Stimulated activated naive CD8-positive, alpha-beta T cell treated with anti-CD3 and anti-CD28 coated beads, Interleukin-15, Interleukin-2, amounts not matched to agents 100 ng/mL and 50 ng/mL, for 24 hours (primary cell): Measurements from ENCODE around the gene LAPTM4A.
"Not testable (repeated sequence)": the region's sequence is repeated elsewhere in the genome, so short reads cannot be mapped to it uniquely, and the experiment has no call there.

ENCODE experiments used
- H3K27ac Mint-ChIP-seq: one replicate; pipeline ENCODE4 v1.8.0; 2021; ENCODE audit warnings: mild to moderate bottlenecking, mixed read lengths
- H3K27me3 Mint-ChIP-seq: one replicate; pipeline ENCODE4 v1.8.0; 2021; ENCODE audit warnings: mixed read lengths
- H3K36me3 Mint-ChIP-seq: one replicate; pipeline ENCODE4 v1.8.0; 2021; ENCODE audit warnings: low read depth, mixed read lengths
- H3K4me1 Mint-ChIP-seq: one replicate; pipeline ENCODE4 v1.8.0; 2021; ENCODE audit warnings: low read depth, mixed read lengths
- H3K4me3 Mint-ChIP-seq: one replicate; pipeline ENCODE4 v1.8.0; 2021; ENCODE audit warnings: mild to moderate bottlenecking, mixed read lengths
- H3K9me3 Mint-ChIP-seq: one replicate; pipeline ENCODE4 v1.8.0; 2021; ENCODE audit warnings: mixed read lengths

Gene LAPTM4A

DNA sequence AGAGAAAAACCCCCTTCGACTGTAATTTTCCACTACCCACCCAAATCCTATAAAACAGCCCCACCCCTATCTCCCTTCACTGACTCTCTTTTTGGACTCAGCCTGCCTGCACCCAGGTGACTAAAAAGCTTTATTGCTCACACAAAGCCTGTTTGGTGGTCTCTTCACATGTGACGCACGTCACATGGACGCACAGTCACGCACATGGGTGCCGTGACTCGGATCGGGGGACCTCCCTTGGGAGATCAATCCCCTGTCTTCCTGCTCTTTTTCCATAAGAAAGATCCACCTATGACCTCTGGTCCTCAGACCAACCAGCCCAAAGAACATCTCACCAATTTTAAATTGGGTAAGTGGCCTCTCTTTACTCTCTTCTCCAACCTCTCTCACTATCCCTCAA is 31.4 kb upstream of the LAPTM4A start:
- not testable (repeated sequence) for H3K36me3 Mint-ChIP-seq, H3K27me3 Mint-ChIP-seq, H3K4me1 Mint-ChIP-seq, H3K4me3 Mint-ChIP-seq, H3K27ac Mint-ChIP-seq, H3K9me3 Mint-ChIP-seq

DNA sequence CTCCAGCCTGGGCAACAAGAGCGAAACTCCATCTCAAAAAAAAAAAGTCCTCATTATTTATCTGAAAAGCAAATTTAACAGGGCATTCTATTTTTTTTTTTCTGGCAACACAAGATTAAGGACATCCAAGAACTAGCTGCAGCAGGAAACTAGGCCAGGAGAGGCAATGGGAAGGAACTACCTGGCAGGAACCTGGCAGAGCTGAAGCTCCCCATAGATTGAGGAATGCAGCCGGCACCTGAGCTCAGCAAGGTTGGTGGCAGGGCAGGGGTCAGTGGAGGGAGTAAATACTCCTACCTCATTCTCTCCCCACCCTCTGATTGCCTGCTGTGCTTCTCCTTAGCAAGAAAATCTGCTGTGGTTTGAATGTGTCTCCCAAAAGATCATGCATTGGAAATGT is 30.4 kb upstream of the LAPTM4A start:
- Mint-ChIP-seq H3K9me3 (no peaks in the 10 kb centered on the region), H3K27ac (no peak overlapping the region), H3K36me3 (no peaks in the 10 kb centered on the region), H3K4me1 (no peaks in the 10 kb centered on the region), H3K27me3 (peaks cover 3% of the 10 kb centered on the region), H3K4me3 (no peak overlapping the region)

DNA sequence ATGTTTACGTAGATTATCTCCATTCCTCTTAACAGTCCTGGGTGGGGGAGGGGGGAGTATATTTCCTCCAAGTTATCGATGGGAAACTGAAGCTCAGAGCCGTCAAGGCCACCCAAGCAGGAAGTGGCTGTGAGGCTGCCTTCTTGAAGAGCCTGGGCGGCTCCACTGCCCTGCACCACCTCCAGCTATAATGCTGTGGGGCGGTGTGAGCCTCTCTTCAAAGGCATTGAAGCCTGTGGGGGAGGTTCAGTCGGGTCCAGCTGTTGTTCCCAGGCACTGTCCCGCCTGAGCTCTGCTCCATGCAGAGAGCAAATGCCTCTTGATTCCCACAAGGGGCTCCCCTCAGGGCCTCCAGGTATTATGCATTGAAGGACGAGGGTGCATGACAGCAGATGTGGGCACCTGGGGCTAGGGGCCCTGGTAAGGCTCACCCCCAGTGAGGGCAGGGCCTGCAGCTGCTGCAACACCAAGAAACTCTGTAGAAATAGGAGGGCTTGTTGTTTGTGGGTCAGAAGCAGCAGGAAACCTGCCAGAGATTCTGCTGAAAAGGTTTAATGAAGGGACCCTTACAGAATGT is 29.5 kb upstream of the LAPTM4A start:
- Mint-ChIP-seq H3K36me3 (no peaks in the 10 kb centered on the region), H3K9me3 (no peaks in the 10 kb centered on the region), H3K4me1 (no peaks in the 10 kb centered on the region)

DNA sequence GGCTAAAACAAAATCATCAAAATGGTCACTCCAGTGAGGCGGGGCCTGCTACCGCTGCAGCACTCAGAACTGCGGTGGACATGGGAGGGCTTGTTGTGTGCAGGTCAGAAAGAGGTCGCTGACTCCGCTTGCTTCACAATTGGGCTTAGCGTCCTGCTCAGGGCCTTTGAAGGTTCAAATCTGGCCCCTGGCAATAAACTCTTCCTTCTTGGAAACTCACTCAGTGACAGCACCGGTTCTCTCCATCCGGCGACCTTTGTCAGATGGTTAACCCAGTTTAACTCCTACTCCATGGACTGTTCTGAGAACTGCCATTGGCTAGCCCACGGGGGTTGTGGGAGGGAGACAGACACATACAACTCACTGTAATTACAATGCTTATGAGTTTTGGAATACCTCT is 29.0 kb upstream of the LAPTM4A start:
- Mint-ChIP-seq H3K4me3 (no peak overlapping the region), H3K36me3 (no peaks in the 10 kb centered on the region), H3K27me3 (peaks cover 3% of the 10 kb centered on the region), H3K9me3 (no peaks in the 10 kb centered on the region), H3K27ac (no peak overlapping the region), H3K4me1 (no peaks in the 10 kb centered on the region)

More for the DNA sequence above, 29.5 kb upstream of the LAPTM4A start:
- H3K4me3 Mint-ChIP-seq, result no peak overlapping the region
- peaks cover 3% of the 10 kb centered on the region for H3K27me3 Mint-ChIP-seq
- H3K27ac Mint-ChIP-seq, result no peak overlapping the region

DNA sequence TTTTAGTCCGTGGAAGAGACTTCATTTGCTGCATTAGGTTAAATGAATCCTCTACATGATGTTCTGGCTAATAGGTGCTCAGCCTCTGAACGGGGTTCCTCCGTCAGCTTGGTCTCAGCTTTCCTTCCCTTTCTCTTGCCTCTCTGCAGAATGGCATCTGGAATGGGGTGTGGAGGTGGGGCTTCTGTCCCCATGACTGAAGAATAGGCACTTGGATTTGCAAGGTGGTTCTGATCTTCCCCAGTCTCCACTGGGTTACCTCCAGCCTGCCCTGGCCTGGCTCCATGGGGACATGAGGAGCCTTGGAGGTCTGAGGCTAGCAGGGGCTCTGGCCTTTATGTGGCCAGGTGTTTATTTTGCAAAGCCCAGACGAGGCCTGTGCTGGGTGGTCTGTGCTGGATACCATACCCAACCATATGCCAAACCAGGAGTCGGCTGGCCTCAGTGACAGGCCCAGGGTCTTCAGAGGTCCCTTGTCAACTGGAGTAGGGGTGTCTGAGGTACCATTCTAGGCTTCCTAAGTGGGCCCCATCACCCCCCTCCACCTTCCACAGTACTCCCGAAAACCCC is 28.2 kb upstream of the LAPTM4A start:
- Mint-ChIP-seq H3K4me1 (no peaks in the 10 kb centered on the region), H3K36me3 (no peaks in the 10 kb centered on the region), H3K27ac (no peak overlapping the region), H3K9me3 (no peaks in the 10 kb centered on the region), H3K4me3 (no peak overlapping the region), H3K27me3 (peaks cover 3% of the 10 kb centered on the region)

DNA sequence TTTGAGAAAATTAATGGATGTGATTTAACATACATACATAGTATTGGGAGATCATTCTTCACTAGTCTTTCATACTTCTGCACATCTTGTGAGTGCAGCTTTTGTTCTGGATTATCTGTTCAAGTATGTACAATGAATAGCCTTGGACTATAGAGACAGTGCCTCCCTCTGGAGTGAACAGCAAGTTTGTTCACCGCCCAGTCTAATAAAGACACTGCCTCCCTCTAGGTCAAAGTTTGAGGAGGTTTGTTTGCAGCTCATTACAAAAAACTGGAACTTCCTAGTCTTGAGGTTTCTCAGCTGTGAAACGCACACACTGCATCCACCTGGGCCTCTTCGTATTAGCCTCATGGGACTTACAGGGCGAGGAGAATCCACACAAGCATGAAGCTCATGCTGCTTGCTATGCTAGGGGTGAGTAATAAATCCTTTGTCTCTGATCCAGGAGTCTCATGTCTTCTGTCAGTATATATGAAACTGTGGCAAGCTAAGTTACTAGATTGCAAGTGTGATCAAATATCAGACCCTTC is 26.0 kb upstream of the LAPTM4A start:
- no peaks in the 10 kb centered on the region for H3K36me3 Mint-ChIP-seq
- no peak overlapping the region for H3K27ac Mint-ChIP-seq
- H3K4me1 Mint-ChIP-seq, result no peaks in the 10 kb centered on the region
- peaks cover 3% of the 10 kb centered on the region for H3K27me3 Mint-ChIP-seq
- H3K9me3 Mint-ChIP-seq, result no peaks in the 10 kb centered on the region
- no peak overlapping the region for H3K4me3 Mint-ChIP-seq

DNA sequence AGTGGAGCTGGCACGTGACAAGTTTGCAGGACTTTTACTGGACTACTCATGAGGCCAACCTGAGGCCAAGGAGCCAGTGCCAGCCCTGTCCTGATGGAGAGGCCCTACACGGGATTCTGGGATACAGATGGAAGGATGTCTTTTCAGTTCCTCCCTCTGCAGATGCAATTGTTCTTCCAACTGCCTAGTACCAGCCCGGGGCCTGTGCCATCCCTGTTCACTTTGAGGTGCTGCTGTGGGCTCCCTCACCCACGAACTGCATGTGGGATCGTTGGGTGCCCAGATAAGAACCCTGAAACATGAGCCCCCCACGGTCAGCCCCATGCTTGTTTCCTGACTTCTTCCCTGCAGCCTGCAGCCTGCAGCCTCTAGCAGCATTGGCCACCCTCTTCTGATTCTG is 25.3 kb upstream of the LAPTM4A start:
- H3K9me3 Mint-ChIP-seq, result no peaks in the 10 kb centered on the region
- H3K36me3 Mint-ChIP-seq, result no peaks in the 10 kb centered on the region
- H3K4me1 Mint-ChIP-seq, result no peaks in the 10 kb centered on the region
- no peak overlapping the region for H3K27ac Mint-ChIP-seq
- H3K27me3 Mint-ChIP-seq, result peaks cover 7% of the 10 kb centered on the region
- H3K4me3 Mint-ChIP-seq, result no peak overlapping the region

DNA sequence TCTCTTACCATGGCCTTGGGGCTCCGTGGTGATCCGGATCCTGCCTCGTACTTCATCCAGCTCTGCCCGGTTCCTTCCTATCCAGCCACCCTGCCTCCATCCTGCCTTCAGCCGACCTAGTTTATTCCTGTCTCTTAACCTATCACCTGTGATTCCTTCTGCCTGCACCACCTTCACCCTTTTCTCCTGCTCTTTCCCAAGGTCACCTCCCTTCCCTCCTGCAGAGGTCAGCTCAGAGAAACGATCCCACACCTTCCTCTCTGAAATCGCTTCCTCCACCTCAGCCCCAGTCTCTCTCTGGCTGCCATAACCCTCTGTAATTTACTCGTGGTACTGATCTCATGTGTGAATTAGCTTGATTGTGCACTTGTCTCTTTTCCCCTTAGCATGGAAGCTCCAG is 23.5 kb upstream of the LAPTM4A start:
- H3K36me3 Mint-ChIP-seq, result no peaks in the 10 kb centered on the region
- no peak overlapping the region for H3K27ac Mint-ChIP-seq
- no peaks in the 10 kb centered on the region for H3K9me3 Mint-ChIP-seq
- no peaks in the 10 kb centered on the region for H3K4me1 Mint-ChIP-seq
- H3K4me3 Mint-ChIP-seq, result no peak overlapping the region
- peaks cover 7% of the 10 kb centered on the region for H3K27me3 Mint-ChIP-seq

DNA sequence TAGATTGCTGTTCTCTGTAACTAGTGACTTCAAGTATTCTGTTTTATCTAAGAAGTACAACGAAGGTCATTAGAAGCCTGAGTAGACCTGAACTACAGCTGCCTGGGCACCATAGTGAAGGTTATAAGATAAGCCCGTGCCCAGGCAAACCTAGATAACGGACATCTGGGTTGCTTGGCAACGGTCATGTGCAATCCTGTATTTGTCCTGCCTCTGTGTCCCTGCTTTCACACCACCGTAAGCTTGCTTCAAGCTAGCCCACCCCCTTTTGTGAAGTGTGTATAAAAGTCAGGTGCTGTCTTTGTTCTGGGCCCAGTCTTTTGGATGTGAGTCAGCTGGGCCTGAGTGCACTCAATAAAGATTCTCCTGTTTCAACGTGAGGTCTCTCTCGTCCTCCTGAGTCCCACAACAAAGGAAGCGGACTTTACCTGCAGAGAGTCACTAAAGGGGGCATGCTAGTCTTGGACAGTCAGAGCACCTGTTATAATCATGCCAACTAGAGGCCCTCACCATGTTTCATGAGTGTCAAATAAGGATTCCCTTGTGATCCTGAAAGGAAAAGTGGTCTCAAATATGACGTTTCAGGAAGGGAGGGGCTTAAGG is 22.7 kb upstream of the LAPTM4A start:
- not testable (repeated sequence) for H3K4me1 Mint-ChIP-seq, H3K9me3 Mint-ChIP-seq, H3K27ac Mint-ChIP-seq, H3K27me3 Mint-ChIP-seq, H3K4me3 Mint-ChIP-seq, H3K36me3 Mint-ChIP-seq

DNA sequence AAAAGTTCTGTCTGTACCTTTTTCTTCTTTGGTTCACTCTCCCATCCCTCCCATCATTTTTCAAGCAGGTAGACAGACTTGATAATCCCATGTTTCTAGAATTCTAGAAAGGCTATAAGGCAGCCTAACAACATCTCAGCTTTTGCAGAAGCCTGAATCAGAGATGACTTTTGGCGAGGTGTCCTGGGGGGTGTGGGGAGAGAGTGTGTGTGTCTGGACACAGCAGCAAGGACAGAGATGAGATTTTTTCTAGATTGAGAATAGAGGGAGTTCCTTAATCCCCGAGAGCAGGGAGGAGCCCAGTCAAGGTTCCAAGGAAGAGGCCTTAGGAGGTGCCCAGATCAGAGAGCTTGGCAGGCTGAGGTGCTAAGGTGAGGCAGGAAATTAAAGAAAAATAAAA is 22.0 kb upstream of the LAPTM4A start:
- no peak overlapping the region for H3K27ac Mint-ChIP-seq
- no peaks in the 10 kb centered on the region for H3K4me1 Mint-ChIP-seq
- H3K9me3 Mint-ChIP-seq, result no peaks in the 10 kb centered on the region
- H3K36me3 Mint-ChIP-seq, result no peaks in the 10 kb centered on the region
- peaks cover 7% of the 10 kb centered on the region for H3K27me3 Mint-ChIP-seq
- H3K4me3 Mint-ChIP-seq, result no peak overlapping the region

DNA sequence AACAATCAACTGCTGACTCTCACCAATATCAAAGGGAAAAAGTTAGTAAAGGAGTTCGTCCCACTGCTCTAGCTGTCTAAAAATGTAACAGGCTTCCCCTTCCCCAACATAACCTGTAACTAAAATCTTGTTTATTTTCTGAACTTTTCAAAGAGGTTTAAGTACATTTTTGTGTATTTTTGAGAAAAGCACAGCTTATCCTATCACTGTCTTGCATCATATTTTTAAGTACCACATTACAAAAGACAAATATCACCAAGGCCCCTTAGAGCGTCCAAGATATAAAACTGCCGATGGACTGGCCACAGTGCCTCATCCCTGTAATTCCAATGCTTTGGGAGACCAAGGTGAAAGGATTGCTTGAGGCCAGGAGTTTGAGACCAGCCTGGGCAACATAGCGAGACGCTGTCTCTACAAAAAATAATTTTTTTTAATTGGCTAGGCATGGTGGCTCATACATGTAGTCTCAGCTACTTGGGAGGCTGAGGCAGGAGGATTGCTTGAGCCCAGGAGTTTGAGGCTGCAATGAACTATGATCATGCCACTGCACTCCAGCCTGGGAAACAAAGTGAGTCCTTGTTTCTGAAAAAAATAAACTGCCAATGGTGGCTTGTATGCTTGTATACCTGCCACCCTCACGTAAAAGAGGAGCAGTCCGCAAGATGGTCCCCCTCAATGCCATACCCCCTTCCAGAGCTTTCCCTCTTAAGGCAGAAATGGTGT is 21.2 kb upstream of the LAPTM4A start:
- Mint-ChIP-seq H3K36me3 (no peaks in the 10 kb centered on the region), H3K27me3 (peaks cover 4% of the 10 kb centered on the region), H3K4me3 (no peak overlapping the region), H3K9me3 (no peaks in the 10 kb centered on the region), H3K27ac (no peak overlapping the region), H3K4me1 (no peaks in the 10 kb centered on the region)

DNA sequence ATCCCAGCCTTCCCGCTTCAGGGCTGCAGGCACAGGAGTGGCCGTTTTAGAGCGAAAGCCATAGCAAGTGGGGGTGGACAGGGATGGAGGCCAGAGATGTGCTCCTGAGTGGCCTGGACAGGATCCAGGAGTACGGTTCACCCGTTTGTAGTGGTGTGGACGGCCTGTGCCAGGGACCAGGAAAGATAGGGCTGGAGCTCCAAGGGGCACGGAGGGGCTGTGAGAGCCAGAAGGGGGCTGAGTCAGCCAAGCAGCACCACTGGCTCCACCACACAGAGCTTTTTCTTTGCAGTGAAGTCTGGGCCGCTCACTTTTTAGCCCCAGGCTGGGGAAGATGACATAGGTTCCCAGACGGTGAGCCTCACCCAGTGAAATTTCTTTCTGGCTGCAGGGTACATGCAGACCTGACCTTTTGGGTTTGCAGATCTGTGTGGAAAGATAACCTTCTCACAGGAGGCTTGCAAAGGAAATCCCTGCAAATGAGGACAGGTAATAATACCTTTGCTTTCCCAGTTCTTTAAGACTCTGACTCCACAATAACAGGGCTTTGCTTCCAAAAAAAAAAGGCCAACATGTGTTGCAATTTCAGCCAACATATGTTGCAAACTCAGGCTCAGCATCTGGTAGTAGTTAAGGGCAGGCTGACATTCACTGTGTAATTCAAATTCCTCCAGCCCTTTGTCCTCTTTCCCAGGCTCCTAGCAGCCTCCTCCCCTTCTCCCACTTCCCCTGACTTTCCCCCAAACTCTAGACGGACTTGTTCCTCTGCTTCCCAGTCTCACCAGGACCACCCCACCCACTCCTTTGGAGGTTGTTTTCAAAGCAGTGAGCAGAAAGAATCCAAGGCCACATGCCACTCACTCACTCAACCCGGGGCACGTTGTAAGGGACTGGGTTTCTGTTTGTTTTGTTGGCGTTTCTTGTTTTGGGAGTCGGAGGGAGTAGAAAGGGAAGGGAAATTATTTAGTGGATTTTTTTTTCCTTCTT is 20.3 kb upstream of the LAPTM4A start:
- Mint-ChIP-seq H3K27me3 (peaks cover 4% of the 10 kb centered on the region), H3K27ac (no peak overlapping the region), H3K4me3 (no peak overlapping the region), H3K36me3 (no peaks in the 10 kb centered on the region), H3K4me1 (no peaks in the 10 kb centered on the region), H3K9me3 (no peaks in the 10 kb centered on the region)

DNA sequence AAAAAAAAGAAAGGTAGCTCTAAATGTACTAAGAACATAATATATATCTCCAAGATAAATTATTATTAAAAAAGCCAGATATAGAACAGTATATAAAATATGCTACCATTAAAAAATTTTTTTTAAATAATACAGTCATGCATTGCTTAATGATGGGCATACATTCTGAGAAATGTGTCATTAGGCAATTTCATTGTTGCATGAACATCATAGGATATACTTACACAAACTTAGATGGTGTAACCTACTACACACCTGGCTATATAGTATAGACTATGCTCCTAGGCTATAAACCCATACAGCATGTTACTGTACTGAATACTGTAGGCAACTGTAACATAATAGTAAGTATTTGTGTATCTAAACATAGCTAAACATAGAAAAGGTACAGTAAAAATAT is 18.3 kb upstream of the LAPTM4A start:
- H3K9me3 Mint-ChIP-seq, result no peaks in the 10 kb centered on the region
- H3K4me1 Mint-ChIP-seq, result no peaks in the 10 kb centered on the region
- H3K27me3 Mint-ChIP-seq, result peaks cover 4% of the 10 kb centered on the region
- no peak overlapping the region for H3K27ac Mint-ChIP-seq
- H3K36me3 Mint-ChIP-seq, result no peaks in the 10 kb centered on the region
- no peak overlapping the region for H3K4me3 Mint-ChIP-seq

DNA sequence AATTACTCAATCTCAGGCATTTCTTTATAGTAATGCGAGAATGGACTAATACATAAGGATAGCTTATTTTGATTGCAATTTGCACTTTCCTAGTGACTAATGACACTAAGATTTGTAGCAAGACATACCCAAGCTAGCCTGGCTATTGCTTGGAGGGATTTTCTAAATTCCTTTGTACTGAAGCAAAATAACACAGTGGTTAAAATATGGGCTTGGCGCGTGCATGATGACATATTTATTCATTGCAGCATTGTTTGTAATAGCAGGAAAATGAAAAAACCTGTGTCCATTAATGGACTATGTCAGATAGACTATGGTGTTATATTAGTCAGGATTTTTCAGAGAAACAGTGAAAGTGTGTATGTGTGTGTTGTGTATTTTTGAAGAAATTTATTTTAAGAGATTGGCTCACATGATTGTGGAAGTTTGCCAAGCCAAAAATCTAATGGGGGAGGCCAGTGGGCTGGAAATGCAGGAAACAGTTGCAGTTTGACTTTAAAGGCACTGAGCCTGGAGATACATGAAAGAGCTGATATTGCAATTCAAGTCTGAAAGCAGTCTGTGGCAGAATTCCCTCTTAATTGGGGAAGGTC is 16.7 kb upstream of the LAPTM4A start:
- no peaks in the 10 kb centered on the region for H3K36me3 Mint-ChIP-seq
- H3K9me3 Mint-ChIP-seq, result no peaks in the 10 kb centered on the region
- no peaks in the 10 kb centered on the region for H3K4me1 Mint-ChIP-seq
- no peak overlapping the region for H3K27ac Mint-ChIP-seq
- peaks cover 8% of the 10 kb centered on the region for H3K27me3 Mint-ChIP-seq
- H3K4me3 Mint-ChIP-seq, result no peak overlapping the region
